ENCODE results near the gene PHF2. TPM values are rescaled to one million over a fixed set of nuclear protein-coding genes. Genes with fewer than 3 reads are reported as not detected.

The PHF2 gene
- total and polyA plus RNA-seq, 2 donors (not counting 1 experiment from before 2014, with no cell fraction given): 11.0 to 28.8 TPM

- 100% methylated on average over 10 of the region's 10 CpGs for WGBS (ENCODE audit: insufficient coverage)
- Histone ChIP-seq H3K36me3 (replicated peaks in 1 of 2; ENCODE audit: control extremely low read depth in 1 of 2, control insufficient read depth in 1 of 2, extremely low read depth in 1 of 2, insufficient read depth in 2 of 2, low read length in 1 of 2) (peaks cover 12 to 56% of the 10 kb centered on the region in 2 experiments), H3K27ac (ENCODE audit: low read length in 2 of 2) (no peak overlapping the region), H3K4me2 (replicated peaks; ENCODE audit: low read depth, low read length, poor library complexity, severe bottlenecking) (no peak overlapping the region), H3K4me1 (ENCODE audit: control insufficient read depth in 2 of 2, insufficient read depth in 2 of 2, low read length in 2 of 2) (no peaks in the 10 kb centered on the region), H2AFZ (ENCODE audit: insufficient read depth, low read depth, low read length, poor library complexity, severe bottlenecking) (no peak overlapping the region), H3K79me2 (ENCODE audit: control insufficient read depth, insufficient read depth, low read length) (peaks cover 2% of the 10 kb centered on the region), H3K4me3 (ENCODE audit: control extremely low read depth in 1 of 5, extremely low read depth in 1 of 5, insufficient read depth in 1 of 5, low read depth in 2 of 5, low read length in 4 of 5) (no peak overlapping the region), H3K9ac (ENCODE audit: low read length) (no peak overlapping the region), H4K20me1 (ENCODE audit: control insufficient read depth, insufficient read depth, low read length, poor library complexity, severe bottlenecking) (peaks cover 4% of the 10 kb centered on the region), H3K9me3 (ENCODE audit: control extremely low read depth in 1 of 3, control insufficient read depth in 2 of 3, insufficient read depth in 1 of 3, low read length in 2 of 3) (peaks cover 1 to 18% (median 2%) of the 10 kb centered on the region in 3 donors), H3K27me3 (replicated peaks in 1 of 4; ENCODE audit: control extremely low read depth in 1 of 4, control insufficient read depth in 3 of 4, insufficient read depth in 4 of 4, low read length in 3 of 4) (no peaks in the 10 kb centered on the region)
- Mint-ChIP-seq H3K27ac (no peak overlapping the region), H3K4me3 (no peak overlapping the region), H3K9me3 (ENCODE audit: insufficient read depth) (peaks cover 12% of the 10 kb centered on the region), H3K4me1 (no peaks in the 10 kb centered on the region), H3K27me3 (no peaks in the 10 kb centered on the region)
- intact Hi-C loops (cut with micrococcal nuclease): no loop called here
- CTCF ChIA-PET: no interaction called here
- no peak for TF ChIP-seq CTCF (IDR thresholded peaks at IDR 0.05)
- no peak for TF ChIP-seq EZH2 (IDR thresholded peaks at IDR 0.05; ENCODE audit: borderline replicate concordance, insufficient read depth, low read depth, low read length, poor library complexity, severe bottlenecking)
- POLR2A ChIA-PET: no interaction called here
- DNase-seq (no peak), ATAC-seq (ENCODE audit: low read depth) (no peak)
Measured at GRCh38 chr9:93634311-93635185, 58.2 kb downstream of the PHF2 start.
